Measurements from ENCODE around the gene IL12RB2.

Gene IL12RB2

GRCh38 chr1:67307251-67308060, at the start of gene IL12RB2:
Gene IL12RB2 (plus strand): TSS chr1:67307873. CDS start chr1:67320369, 12,496 bp downstream.
- DNase-seq (ENCODE audit: low read depth in 2 of 2) = no peak

GRCh38 chr1:67261680-67262079, 46.0 kb upstream of the IL12RB2 start:
- DNase-seq (ENCODE audit: low read depth in 2 of 2) = peak in 1 of 2 donors; percentile 1

GRCh38 chr1:67262735-67263134, 44.9 kb upstream of the IL12RB2 start:
- no peak for DNase-seq (ENCODE audit: low read depth in 2 of 2)

GRCh38 chr1:67264152-67264551, 43.5 kb upstream of the IL12RB2 start:
- no peak for DNase-seq (ENCODE audit: low read depth in 2 of 2)

GRCh38 chr1:67264899-67265298, 42.8 kb upstream of the IL12RB2 start:
- DNase-seq (ENCODE audit: low read depth in 2 of 2) = no peak

GRCh38 chr1:67269061-67269460, 38.6 kb upstream of the IL12RB2 start:
- no peak for DNase-seq (ENCODE audit: low read depth in 2 of 2)

- no peak for DNase-seq (ENCODE audit: low read depth in 2 of 2)
Measured at GRCh38 chr1:67270541-67270940, 37.1 kb upstream of the IL12RB2 start.

GRCh38 chr1:67273591-67273990, 34.1 kb upstream of the IL12RB2 start:
- no peak for DNase-seq (ENCODE audit: low read depth in 2 of 2)

- no peak for DNase-seq (ENCODE audit: low read depth in 2 of 2)
Measured at GRCh38 chr1:67274623-67275325, 32.9 kb upstream of the IL12RB2 start.

GRCh38 chr1:67280696-67281095, 27.0 kb upstream of the IL12RB2 start:
- DNase-seq (ENCODE audit: low read depth in 2 of 2) = no peak

GRCh38 chr1:67281244-67281643, 26.4 kb upstream of the IL12RB2 start:
- DNase-seq (ENCODE audit: low read depth in 2 of 2) = no peak

GRCh38 chr1:67285780-67286488, 21.7 kb upstream of the IL12RB2 start:
- DNase-seq (ENCODE audit: low read depth in 2 of 2) = no peak

- DNase-seq (ENCODE audit: low read depth in 2 of 2) = no peak
Measured at GRCh38 chr1:67290236-67290635, 17.4 kb upstream of the IL12RB2 start.

- no peak for DNase-seq (ENCODE audit: low read depth in 2 of 2)
Measured at GRCh38 chr1:67294836-67295617, 12.6 kb upstream of the IL12RB2 start.

- no peak for DNase-seq (ENCODE audit: low read depth in 2 of 2)
Measured at GRCh38 chr1:67298762-67299161, 8.9 kb upstream of the IL12RB2 start.

- no peak for DNase-seq (ENCODE audit: low read depth in 2 of 2)
Measured at GRCh38 chr1:67299296-67299695, 8.4 kb upstream of the IL12RB2 start.

- DNase-seq (ENCODE audit: low read depth in 2 of 2) = no peak
Measured at GRCh38 chr1:67300561-67300960, 7.1 kb upstream of the IL12RB2 start.

- DNase-seq (ENCODE audit: low read depth in 2 of 2) = no peak
Measured at GRCh38 chr1:67304023-67304422, 3.6 kb upstream of the IL12RB2 start.

GRCh38 chr1:67306547-67306946, 1.1 kb upstream of the IL12RB2 start:
- no peak for DNase-seq (ENCODE audit: low read depth in 2 of 2)

- DNase-seq (ENCODE audit: low read depth in 2 of 2) = no peak
Measured at GRCh38 chr1:67308136-67308535, 463 bp downstream of the IL12RB2 start.

GRCh38 chr1:67312615-67313014, 4.9 kb downstream of the IL12RB2 start:
- no peak for DNase-seq (ENCODE audit: low read depth in 2 of 2)

All from stimulated activated CD8-positive, alpha-beta memory T cell treated with anti-CD3 and anti-CD28 coated beads, Interleukin-2, amount 100 ng/mL, for 1 hour (primary cell).